Measurements from ENCODE around the gene EML2. TPM values are rescaled to one million over a fixed set of nuclear protein-coding genes. Genes with fewer than 3 reads are reported as not detected.
"Not testable (repeated sequence)": the region's sequence is repeated elsewhere in the genome, so short reads cannot be mapped to it uniquely, and the experiment has no call there.

Gene EML2
- total RNA-seq = 10 to 100 TPM; 80.7 to 87.3 TPM

- Mint-ChIP-seq H3K27me3 (no peaks in the 10 kb centered on the region), H3K4me3 (peak within 1 kb of the TSS; percentile 85), H3K9me3 (no peaks in the 10 kb centered on the region), H3K36me3 (ENCODE audit: low read depth) (peaks cover 9% of the 10 kb centered on the region), H3K4me1 (peaks cover 52% of the 10 kb centered on the region), H3K27ac (peak within 1 kb of the TSS; percentile 89)
- CTCF ChIA-PET = interaction anchor here (0.9 to 3.1 kb wide), 10 partner anchors 14 to 224 kb away, joined by 3 to 10 read pairs (median 4); no protein-coding TSS in a partner anchor
- POLR2A ChIA-PET = no interaction called here
- peak; percentile 61 for DNase-seq
Observed at GRCh38 chr19:45638930-45639729, at the start of gene EML2. Gene EML2, minus strand, starts transcription at chr19:45639397. Its CDS starts 21 bp downstream, at chr19:45639376.

GRCh38 chr19:45687599-45687998 lies 48.4 kb upstream of the EML2 start:
- peaks cover 14% of the 10 kb centered on the region for H3K4me1 Mint-ChIP-seq
- DNase-seq = no peak
- ChIA-PET POLR2A (interaction anchor here (0.6 kb wide), 1 partner anchor 498 kb away, joined by 3 read pairs; no protein-coding TSS in a partner anchor), CTCF (interaction anchor here (0.6 to 1.8 kb wide), 2 partner anchors 10 to 27 kb away, joined by 4 to 8 read pairs; no protein-coding TSS in a partner anchor)
- H3K36me3 Mint-ChIP-seq (ENCODE audit: low read depth) = peaks cover 43% of the 10 kb centered on the region
- no peak overlapping the region for H3K27ac Mint-ChIP-seq
- H3K9me3 Mint-ChIP-seq = no peaks in the 10 kb centered on the region
- H3K4me3 Mint-ChIP-seq = no peak overlapping the region
- H3K27me3 Mint-ChIP-seq = no peaks in the 10 kb centered on the region

- Mint-ChIP-seq H3K36me3 (ENCODE audit: low read depth) (peaks cover 41% of the 10 kb centered on the region), H3K4me1 (peaks cover 15% of the 10 kb centered on the region)
- H3K9me3 Mint-ChIP-seq, POLR2A ChIA-PET, H3K27me3 Mint-ChIP-seq, H3K4me3 Mint-ChIP-seq, H3K27ac Mint-ChIP-seq, DNase-seq: not testable (repeated sequence)
- CTCF ChIA-PET = interaction anchor here (0.7 kb wide), 2 partner anchors 59 to 206 kb away, joined by 3 to 5 read pairs; no protein-coding TSS in a partner anchor
Observed at GRCh38 chr19:45685045-45685444, 45.8 kb upstream of the EML2 start.

- Mint-ChIP-seq H3K4me3 (no peak overlapping the region), H3K27me3 (peaks cover 2% of the 10 kb centered on the region), H3K9me3 (no peaks in the 10 kb centered on the region), H3K4me1 (peaks cover 13% of the 10 kb centered on the region), H3K36me3 (ENCODE audit: low read depth) (peaks cover 27% of the 10 kb centered on the region), H3K27ac (peak overlapping the region; percentile 17)
- POLR2A ChIA-PET = no interaction called here
- DNase-seq = no peak
- CTCF ChIA-PET = interaction anchor here (0.5 kb wide), 1 partner anchor 8 kb away, joined by 4 read pairs; no protein-coding TSS in a partner anchor
Observed at GRCh38 chr19:45682908-45683307, 43.7 kb upstream of the EML2 start.

- POLR2A ChIA-PET = no interaction called here
- CTCF ChIA-PET = interaction anchor here (0.6 to 9.2 kb wide), 5 partner anchors 10 to 39 kb away, joined by 3 to 80 read pairs (median 3); partner anchors contain the start of genes QPCTL and SNRPD2
- Mint-ChIP-seq H3K4me1 (peaks cover 19% of the 10 kb centered on the region), H3K27me3 (peaks cover 7% of the 10 kb centered on the region), H3K4me3 (peak overlapping the region; percentile 6), H3K27ac (no peak overlapping the region), H3K9me3 (no peaks in the 10 kb centered on the region), H3K36me3 (ENCODE audit: low read depth) (peaks cover 20% of the 10 kb centered on the region)
- no peak for DNase-seq
Observed at GRCh38 chr19:45682117-45682516, 42.9 kb upstream of the EML2 start.

- ChIA-PET CTCF (interaction anchor here (0.6 to 9.2 kb wide), 14 partner anchors 11 to 300 kb away, joined by 3 to 80 read pairs (median 3); partner anchors contain the start of genes GIPR, QPCTL and SNRPD2), POLR2A (no interaction called here)
Observed at GRCh38 chr19:45681391-45682015, 42.3 kb upstream of the EML2 start.

GRCh38 chr19:45677351-45678230 lies 38.4 kb upstream of the EML2 start:
- H3K4me3 Mint-ChIP-seq = peak overlapping the region; percentile 72
- H3K4me1 Mint-ChIP-seq = peaks cover 22% of the 10 kb centered on the region
- peak overlapping the region; percentile 55 for H3K27ac Mint-ChIP-seq
- H3K9me3 Mint-ChIP-seq = no peaks in the 10 kb centered on the region
- no peaks in the 10 kb centered on the region for H3K36me3 Mint-ChIP-seq (ENCODE audit: low read depth)
- ChIA-PET CTCF (interaction anchor here (0.5 to 9.2 kb wide), 17 partner anchors 8 to 238 kb away, joined by 3 to 80 read pairs (median 4); partner anchors contain the start of genes GIPR, QPCTL and SNRPD2), POLR2A (interaction anchor here (1.6 kb wide), 1 partner anchor 13 kb away, joined by 5 read pairs; the partner anchor contains the start of gene SNRPD2)
- peaks cover 9% of the 10 kb centered on the region for H3K27me3 Mint-ChIP-seq
- DNase-seq = peak; percentile 80

More at GRCh38 chr19:45681391-45682015, 42.3 kb upstream of the EML2 start:
- peak; percentile 88 for DNase-seq
- Mint-ChIP-seq H3K4me1 (peaks cover 22% of the 10 kb centered on the region), H3K27me3 (peaks cover 7% of the 10 kb centered on the region), H3K9me3 (no peaks in the 10 kb centered on the region), H3K36me3 (ENCODE audit: low read depth) (peaks cover 15% of the 10 kb centered on the region), H3K27ac (peak overlapping the region; percentile 90), H3K4me3 (peak overlapping the region; percentile 76)

GRCh38 chr19:45676851-45677263 lies 37.7 kb upstream of the EML2 start:
- H3K36me3 Mint-ChIP-seq (ENCODE audit: low read depth) = no peaks in the 10 kb centered on the region
- ChIA-PET POLR2A (interaction anchor here (1.6 kb wide), 1 partner anchor 14 kb away, joined by 5 read pairs; the partner anchor contains the start of gene SNRPD2), CTCF (interaction anchor here (0.7 to 9.2 kb wide), 9 partner anchors 9 to 208 kb away, joined by 3 to 80 read pairs (median 6); partner anchors contain the start of genes QPCTL and SNRPD2)
- H3K9me3 Mint-ChIP-seq = no peaks in the 10 kb centered on the region
- H3K4me3 Mint-ChIP-seq = peak overlapping the region; percentile 56
- DNase-seq = peak; percentile 38
- peaks cover 9% of the 10 kb centered on the region for H3K27me3 Mint-ChIP-seq
- peaks cover 19% of the 10 kb centered on the region for H3K4me1 Mint-ChIP-seq
- no peak overlapping the region for H3K27ac Mint-ChIP-seq

GRCh38 chr19:45674946-45675345 lies 35.7 kb upstream of the EML2 start:
- Mint-ChIP-seq H3K9me3 (no peaks in the 10 kb centered on the region), H3K36me3 (ENCODE audit: low read depth) (peaks cover 2% of the 10 kb centered on the region), H3K4me1 (peaks cover 24% of the 10 kb centered on the region), H3K27ac (no peak overlapping the region), H3K27me3 (peaks cover 21% of the 10 kb centered on the region), H3K4me3 (no peak overlapping the region)
- DNase-seq = no peak
- POLR2A ChIA-PET = no interaction called here
- CTCF ChIA-PET = interaction anchor here (1.4 to 9.2 kb wide), 2 partner anchors 17 to 142 kb away, joined by 3 to 80 read pairs; partner anchors contain the start of genes QPCTL and SNRPD2

- no peaks in the 10 kb centered on the region for H3K9me3 Mint-ChIP-seq
- CTCF ChIA-PET = interaction anchor here (0.6 to 2.5 kb wide), 7 partner anchors 9 to 185 kb away, joined by 3 to 10 read pairs (median 3); partner anchors contain the start of genes EML2, QPCTL and SNRPD2
- peaks cover 34% of the 10 kb centered on the region for H3K4me1 Mint-ChIP-seq
- peaks cover 26% of the 10 kb centered on the region for H3K27me3 Mint-ChIP-seq
- DNase-seq = peak; percentile 63
- H3K36me3 Mint-ChIP-seq (ENCODE audit: low read depth) = peaks cover 2% of the 10 kb centered on the region
- POLR2A ChIA-PET = no interaction called here
- H3K4me3 Mint-ChIP-seq = no peak overlapping the region
- no peak overlapping the region for H3K27ac Mint-ChIP-seq
Observed at GRCh38 chr19:45670670-45671453, 31.7 kb upstream of the EML2 start.

GRCh38 chr19:45668342-45668871 lies 29.2 kb upstream of the EML2 start:
- ChIA-PET CTCF (interaction anchor here (0.7 to 3.6 kb wide), 6 partner anchors 10 to 195 kb away, joined by 3 to 20 read pairs (median 3); partner anchors contain the start of gene SYMPK), POLR2A (interaction anchor here (0.6 to 0.7 kb wide), 2 partner anchors 11 to 101 kb away, joined by 3 read pairs; partner anchors contain the start of gene SIX5)
- Mint-ChIP-seq H3K4me1 (peaks cover 40% of the 10 kb centered on the region), H3K36me3 (ENCODE audit: low read depth) (peaks cover 2% of the 10 kb centered on the region), H3K9me3 (no peaks in the 10 kb centered on the region), H3K4me3 (peak overlapping the region; percentile 63), H3K27ac (peak overlapping the region; percentile 34), H3K27me3 (peaks cover 26% of the 10 kb centered on the region)
- peak; percentile 32 for DNase-seq
